ENCODE data around the gene FRAT2.

The FRAT2 gene

GRCh38 chr10:97334370-97335175, at the start of gene FRAT2:
Gene FRAT2, minus strand, starts transcription at chr10:97334729. Its CDS starts 157 bp downstream, at chr10:97334572.
- DNase-seq = peak; percentile 89

- DNase-seq = no peak
Observed at GRCh38 chr10:97384156-97384555, 49.6 kb upstream of the FRAT2 start.

GRCh38 chr10:97383159-97383558, 48.6 kb upstream of the FRAT2 start:
- no peak for DNase-seq

GRCh38 chr10:97381626-97382025, 47.1 kb upstream of the FRAT2 start:
- DNase-seq = no peak

GRCh38 chr10:97380516-97380915, 46.0 kb upstream of the FRAT2 start:
- no peak for DNase-seq

- no peak for DNase-seq
Observed at GRCh38 chr10:97378933-97379921, 44.7 kb upstream of the FRAT2 start.

GRCh38 chr10:97376413-97376812, 41.9 kb upstream of the FRAT2 start:
- DNase-seq = peak in 1 of 2 donors; percentile 39

- no peak for DNase-seq
Observed at GRCh38 chr10:97373456-97373855, 38.9 kb upstream of the FRAT2 start.

GRCh38 chr10:97372233-97372875, 37.8 kb upstream of the FRAT2 start:
- DNase-seq = no peak

- no peak for DNase-seq
Observed at GRCh38 chr10:97371696-97372095, 37.2 kb upstream of the FRAT2 start.

- DNase-seq = no peak
Observed at GRCh38 chr10:97367126-97367649, 32.7 kb upstream of the FRAT2 start.

GRCh38 chr10:97366572-97366971, 32.0 kb upstream of the FRAT2 start:
- no peak for DNase-seq

GRCh38 chr10:97365761-97366351, 31.3 kb upstream of the FRAT2 start:
- DNase-seq = no peak

- DNase-seq = no peak
Observed at GRCh38 chr10:97363071-97363470, 28.5 kb upstream of the FRAT2 start.

GRCh38 chr10:97362310-97363033, 27.9 kb upstream of the FRAT2 start:
- DNase-seq = no peak

- DNase-seq = no peak
Observed at GRCh38 chr10:97361537-97361901, 27.0 kb upstream of the FRAT2 start.

- DNase-seq = no peak
Observed at GRCh38 chr10:97360705-97361536, 26.4 kb upstream of the FRAT2 start.

GRCh38 chr10:97358781-97359180, 24.3 kb upstream of the FRAT2 start:
- no peak for DNase-seq

GRCh38 chr10:97358349-97358748, 23.8 kb upstream of the FRAT2 start:
- DNase-seq = no peak

GRCh38 chr10:97356918-97357317, 22.4 kb upstream of the FRAT2 start:
- no peak for DNase-seq

Data from CD4-positive, alpha-beta T cell treated with Interleukin-1 beta for 1 hour (primary cell).